K562 (cell line): ENCODE data around the gene AGAP1. TPM values are rescaled to one million over a fixed set of nuclear protein-coding genes. Genes with fewer than 3 reads are reported as not detected.

Experiments used
- MGA ChIP-seq: fragments of 450-650 bp; IDR thresholded peaks from 2 replicates; pipeline ENCODE4 v1.6.1; 2016; ENCODE audit warnings: mild to moderate bottlenecking, moderate library complexity
- NFATC3 ChIP-seq: fragments of 450-650 bp; IDR thresholded peaks from 2 replicates; pipeline ENCODE4 v1.6.1; 2017; ENCODE audit warnings: mild to moderate bottlenecking
- NR2C2 ChIP-seq, 2 experiments: fragments of 200-800 bp in 1 of 2; sonication (Bioruptor generic) in 1 of 2; sonication (generic) in 1 of 2; formaldehyde crosslinking in 1 of 2; IDR thresholded peaks; 2 replicates each; pipeline versions ENCODE4 v1.6.1 to v1.8.0; 2016 to 2022; ENCODE audit warnings: mild to moderate bottlenecking in 1 of 2, missing compliant biosample characterization in 1 of 2, missing genetic modification characterization in 1 of 2, missing genetic modification reagents in 1 of 2
- STAT5A ChIP-seq: IDR thresholded peaks from 2 replicates; pipeline ENCODE4 v1.6.1; 2012; ENCODE audit warnings: low read length, inconsistent platforms, borderline replicate concordance
- polyA plus RNA-seq, 8 experiments: library from polyadenylated mRNA; depleted of rRNA in 4 of 8; stranded (reverse) in 5 of 8; unstranded in 3 of 8; fragments of >200 nt; fragmentation: Nextera tagmentation in 2 of 8; fragmentation: Illumina TruSeq in 1 of 8; extraction: Ambion mirVana in 2 of 8; extraction: Trizol in 1 of 8; gene quantifications; 2 replicates each; pipeline versions ENCODE4 v1.2.1 to v1.2.3, GENCODE V29; 2011 to 2014; ENCODE audit warnings: inconsistent platforms in 1 of 8, missing spikeins in 1 of 8
- total RNA-seq, 7 experiments: library from RNA; depleted of rRNA in 6 of 7; stranded (reverse); fragments of >200 nt in 6 of 7; fragmentation: Illumina TruSeq in 2 of 7; extraction: Trizol in 2 of 7; gene quantifications; 2 replicates each; pipeline versions ENCODE4 v1.2.1 to v1.2.3, GENCODE V29; 2011 to 2021; ENCODE audit warnings: low replicate concordance in 1 of 7
- TF ChIP-seq, protein P1 (sequence below), 2 experiments: fragments of 450-650 bp; formaldehyde crosslinking in 1 of 2; IDR thresholded peaks; 2 replicates each; pipeline versions ENCODE4 v1.4.0 to v1.6.1; 2014 to 2020; ENCODE audit warnings: mild to moderate bottlenecking in 2 of 2, borderline replicate concordance in 1 of 2, low read depth in 1 of 2

AGAP1 gene
- total and polyA plus RNA-seq, 9 of the 15 experiments (the other 6 are each of a cell fraction or from before 2014, with no cell fraction given): 1.3 to 24.0 (median 10.6) TPM

DNA sequence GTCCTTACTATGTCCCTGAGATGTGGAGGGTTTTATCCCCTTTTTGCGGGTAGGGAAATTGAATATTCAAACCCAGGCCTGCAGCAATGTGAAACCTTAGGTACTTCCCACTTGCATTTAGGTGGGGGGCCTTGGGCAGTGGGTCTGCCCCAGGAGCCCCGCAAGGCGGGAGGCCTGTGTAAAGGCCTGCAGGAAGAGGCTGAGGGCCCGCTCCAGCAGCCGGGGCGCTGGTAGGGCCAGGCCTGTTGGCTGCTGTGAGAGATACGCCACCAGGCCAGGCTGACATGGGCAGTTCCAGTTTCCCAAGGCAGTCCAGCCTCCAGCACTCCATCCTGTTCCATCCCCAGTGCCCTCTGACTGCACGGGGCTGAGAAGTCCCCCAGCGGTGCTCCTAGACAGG is 610.1 kb downstream of the AGAP1 start (continued):
- TF ChIP-seq MGA (no peak), STAT5A (no peak), NR2C2 (CRISPR knock-in tag; IDR thresholded peaks at IDR 0.05) (no peak), NR2C2 (tag; IDR thresholded peaks at IDR 0.05) (no peak), NFATC3 (no peak)
- TF ChIP-seq, protein P1, sequence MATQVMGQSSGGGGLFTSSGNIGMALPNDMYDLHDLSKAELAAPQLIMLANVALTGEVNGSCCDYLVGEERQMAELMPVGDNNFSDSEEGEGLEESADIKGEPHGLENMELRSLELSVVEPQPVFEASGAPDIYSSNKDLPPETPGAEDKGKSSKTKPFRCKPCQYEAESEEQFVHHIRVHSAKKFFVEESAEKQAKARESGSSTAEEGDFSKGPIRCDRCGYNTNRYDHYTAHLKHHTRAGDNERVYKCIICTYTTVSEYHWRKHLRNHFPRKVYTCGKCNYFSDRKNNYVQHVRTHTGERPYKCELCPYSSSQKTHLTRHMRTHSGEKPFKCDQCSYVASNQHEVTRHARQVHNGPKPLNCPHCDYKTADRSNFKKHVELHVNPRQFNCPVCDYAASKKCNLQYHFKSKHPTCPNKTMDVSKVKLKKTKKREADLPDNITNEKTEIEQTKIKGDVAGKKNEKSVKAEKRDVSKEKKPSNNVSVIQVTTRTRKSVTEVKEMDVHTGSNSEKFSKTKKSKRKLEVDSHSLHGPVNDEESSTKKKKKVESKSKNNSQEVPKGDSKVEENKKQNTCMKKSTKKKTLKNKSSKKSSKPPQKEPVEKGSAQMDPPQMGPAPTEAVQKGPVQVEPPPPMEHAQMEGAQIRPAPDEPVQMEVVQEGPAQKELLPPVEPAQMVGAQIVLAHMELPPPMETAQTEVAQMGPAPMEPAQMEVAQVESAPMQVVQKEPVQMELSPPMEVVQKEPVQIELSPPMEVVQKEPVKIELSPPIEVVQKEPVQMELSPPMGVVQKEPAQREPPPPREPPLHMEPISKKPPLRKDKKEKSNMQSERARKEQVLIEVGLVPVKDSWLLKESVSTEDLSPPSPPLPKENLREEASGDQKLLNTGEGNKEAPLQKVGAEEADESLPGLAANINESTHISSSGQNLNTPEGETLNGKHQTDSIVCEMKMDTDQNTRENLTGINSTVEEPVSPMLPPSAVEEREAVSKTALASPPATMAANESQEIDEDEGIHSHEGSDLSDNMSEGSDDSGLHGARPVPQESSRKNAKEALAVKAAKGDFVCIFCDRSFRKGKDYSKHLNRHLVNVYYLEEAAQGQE (IDR thresholded peaks at IDR 0.05; ENCODE audit: borderline replicate concordance): no peak
- TF ChIP-seq, protein P1 (CRISPR knock-in tag; IDR thresholded peaks at IDR 0.05; ENCODE audit: low read depth): no peak
